Spleen (tissue), 7 donors: ENCODE measurements around the gene TSPAN33.

Experiments
- CTCF ChIP-seq, 11 experiments: fragments of 200-600 bp in 7 of 11; fragments of 450-650 bp in 4 of 11; sonication (generic) in 4 of 11; IDR thresholded peaks in 8 of 11; conservative IDR thresholded peaks in 3 of 11; 1 replicate in 7 of 11; 2 replicates in 4 of 11; pipeline versions ENCODE4 v1.4.0 to v1.8.0; 2016 to 2021; ENCODE audit warnings: antibody characterized with exemption in 11 of 11, inconsistent platforms in 4 of 11, mild to moderate bottlenecking in 1 of 11
- POLR2A ChIP-seq, 3 donors: fragments of 450-650 bp; IDR thresholded peaks; one replicate each; pipeline ENCODE4 v1.5.1; 2017; ENCODE audit warnings: antibody characterized with exemption in 3 of 3, mild to moderate bottlenecking in 1 of 3
- POLR2AphosphoS5 ChIP-seq, 3 donors: sonication (generic); formaldehyde crosslinking; IDR thresholded peaks; one replicate each; pipeline ENCODE4 v1.5.1; 2017; ENCODE audit warnings: antibody characterized with exemption in 3 of 3
- donor health status: DM: no; HTN: no; CAD: no; lungs with moderate emphysema.
- donor health status: DM: no; HTN: no; CAD: no.
- donor health status: DM: no; HTN: no; CAD: no.

GRCh38 chr7:129144834-129145668 lies 544 bp downstream of the TSPAN33 start:
- TF ChIP-seq CTCF (IDR thresholded peaks at IDR 0.05 in 8 of 11, conservative IDR thresholded peaks at IDR 0.05 in 3 of 11) (peak in 6 of 11 experiments; percentile 7 to 32 (median 26)), POLR2A (IDR thresholded peaks at IDR 0.05) (no peak), POLR2AphosphoS5 (IDR thresholded peaks at IDR 0.05) (no peak)
